Measurements from ENCODE around the gene ABCA10.
"Not testable (repeated sequence)": the region's sequence is repeated elsewhere in the genome, so short reads cannot be mapped to it uniquely, and the experiment has no call there.

ABCA10 gene

GRCh38 chr17:69227541-69227940, 1.1 kb downstream of the ABCA10 start:
- no peak for DNase-seq (ENCODE audit: low read depth in 2 of 2)

- DNase-seq (ENCODE audit: low read depth in 2 of 2) = peak in 1 of 2 experiments; percentile 3
Measured at GRCh38 chr17:69223809-69224208, 4.8 kb downstream of the ABCA10 start.

- no peak for DNase-seq (ENCODE audit: low read depth in 2 of 2)
Measured at GRCh38 chr17:69222707-69223258, 5.8 kb downstream of the ABCA10 start.

GRCh38 chr17:69220098-69220497, 8.5 kb downstream of the ABCA10 start:
- no peak for DNase-seq (ENCODE audit: low read depth in 2 of 2)

- DNase-seq (ENCODE audit: low read depth in 2 of 2) = no peak
Measured at GRCh38 chr17:69218986-69219385, 9.6 kb downstream of the ABCA10 start.

GRCh38 chr17:69213059-69213813, 15.4 kb downstream of the ABCA10 start:
- no peak for DNase-seq (ENCODE audit: low read depth in 2 of 2)

GRCh38 chr17:69208640-69209039, 20.0 kb downstream of the ABCA10 start:
- no peak for DNase-seq (ENCODE audit: low read depth in 2 of 2)

GRCh38 chr17:69207151-69207550, 21.5 kb downstream of the ABCA10 start:
- DNase-seq (ENCODE audit: low read depth in 2 of 2) = no peak

GRCh38 chr17:69198238-69198637, 30.4 kb downstream of the ABCA10 start:
- no peak for DNase-seq (ENCODE audit: low read depth in 2 of 2)

- not testable (repeated sequence) for DNase-seq (ENCODE audit: low read depth in 2 of 2)
Measured at GRCh38 chr17:69196105-69196653, 32.4 kb downstream of the ABCA10 start.

- DNase-seq (ENCODE audit: low read depth in 2 of 2) = no peak
Measured at GRCh38 chr17:69192754-69193153, 35.9 kb downstream of the ABCA10 start.

- DNase-seq (ENCODE audit: low read depth in 2 of 2) = no peak
Measured at GRCh38 chr17:69188796-69189195, 39.8 kb downstream of the ABCA10 start.

GRCh38 chr17:69188064-69188463, 40.6 kb downstream of the ABCA10 start:
- no peak for DNase-seq (ENCODE audit: low read depth in 2 of 2)

GRCh38 chr17:69187294-69187693, 41.3 kb downstream of the ABCA10 start:
- no peak for DNase-seq (ENCODE audit: low read depth in 2 of 2)

GRCh38 chr17:69179227-69179952, 49.2 kb downstream of the ABCA10 start:
- peak in 1 of 2 experiments; percentile 13 for DNase-seq (ENCODE audit: low read depth in 2 of 2)

- no peak for DNase-seq (ENCODE audit: low read depth in 2 of 2)
Measured at GRCh38 chr17:69176457-69176795, 52.2 kb downstream of the ABCA10 start.

GRCh38 chr17:69175625-69176456, 52.8 kb downstream of the ABCA10 start:
- DNase-seq (ENCODE audit: low read depth in 2 of 2) = peak; percentile 36 to 49

- DNase-seq (ENCODE audit: low read depth in 2 of 2) = no peak
Measured at GRCh38 chr17:69175262-69175624, 53.4 kb downstream of the ABCA10 start.

- DNase-seq (ENCODE audit: low read depth in 2 of 2) = no peak
Measured at GRCh38 chr17:69173118-69173517, 55.5 kb downstream of the ABCA10 start.

GRCh38 chr17:69170377-69170776, 58.2 kb downstream of the ABCA10 start:
- DNase-seq (ENCODE audit: low read depth in 2 of 2) = no peak

- not testable (repeated sequence) for DNase-seq (ENCODE audit: low read depth in 2 of 2)
Measured at GRCh38 chr17:69168642-69169041, 60.0 kb downstream of the ABCA10 start.

GRCh38 chr17:69166957-69167356, 61.7 kb downstream of the ABCA10 start:
- no peak for DNase-seq (ENCODE audit: low read depth in 2 of 2)
